Activated T-helper 1 cell treated with Interleukin-2 at 50 U/mL for 16 hours (primary cell): ENCODE data around the gene SPTBN5.

Source experiments
- DNase-seq: peaks from one replicate; pipeline ENCODE4 v3.0.0-alpha.2; 2020; ENCODE audit warnings: low read depth

Gene SPTBN5

GRCh38 chr15:41843571-41843970 lies 50.3 kb downstream of the SPTBN5 start:
- no peak for DNase-seq

- no peak for DNase-seq
Observed at GRCh38 chr15:41842229-41842628, 51.6 kb downstream of the SPTBN5 start.

GRCh38 chr15:41841131-41841530 lies 52.7 kb downstream of the SPTBN5 start:
- DNase-seq: no peak

GRCh38 chr15:41840673-41841072 lies 53.2 kb downstream of the SPTBN5 start:
- no peak for DNase-seq

- no peak for DNase-seq
Observed at GRCh38 chr15:41839781-41840491, 53.9 kb downstream of the SPTBN5 start.

GRCh38 chr15:41838400-41838897 lies 55.4 kb downstream of the SPTBN5 start, which contains the start of gene PLA2G4B:
Gene PLA2G4B (plus strand): TSS chr15:41838847. CDS start chr15:41838914, 67 bp downstream.
- DNase-seq: no peak

GRCh38 chr15:41836713-41837454 lies 57.0 kb downstream of the SPTBN5 start:
- DNase-seq: no peak

- no peak for DNase-seq
Observed at GRCh38 chr15:41836073-41836472, 57.8 kb downstream of the SPTBN5 start.

- no peak for DNase-seq
Observed at GRCh38 chr15:41834096-41834495, 59.8 kb downstream of the SPTBN5 start.

- no peak for DNase-seq
Observed at GRCh38 chr15:41832875-41833274, 61.0 kb downstream of the SPTBN5 start.

- no peak for DNase-seq
Observed at GRCh38 chr15:41832208-41832607, 61.6 kb downstream of the SPTBN5 start.

- peak; percentile 25 for DNase-seq
Observed at GRCh38 chr15:41831291-41831690, 62.6 kb downstream of the SPTBN5 start.

- DNase-seq: no peak
Observed at GRCh38 chr15:41829959-41830646, 63.8 kb downstream of the SPTBN5 start.

GRCh38 chr15:41828807-41829141 lies 65.1 kb downstream of the SPTBN5 start:
- DNase-seq: no peak

GRCh38 chr15:41827880-41828806 lies 65.7 kb downstream of the SPTBN5 start, which contains the start of gene JMJD7:
Gene JMJD7 (plus strand): TSS chr15:41828092. CDS start chr15:41828125, 33 bp downstream.
- peak; percentile 92 for DNase-seq

- peak; percentile 11 for DNase-seq
Observed at GRCh38 chr15:41827290-41827879, 66.5 kb downstream of the SPTBN5 start.

GRCh38 chr15:41825572-41826535 lies 68.0 kb downstream of the SPTBN5 start:
- no peak for DNase-seq

- DNase-seq: no peak
Observed at GRCh38 chr15:41825145-41825544, 68.7 kb downstream of the SPTBN5 start.

GRCh38 chr15:41824062-41824745 lies 69.6 kb downstream of the SPTBN5 start:
- no peak for DNase-seq
